ENCODE measurements around the gene ARSK. TPM values are rescaled to one million over a fixed set of nuclear protein-coding genes. Genes with fewer than 3 reads are reported as not detected.

ARSK gene
- total RNA-seq, 1 donor from 2014 or later = 3.9 TPM

DNA sequence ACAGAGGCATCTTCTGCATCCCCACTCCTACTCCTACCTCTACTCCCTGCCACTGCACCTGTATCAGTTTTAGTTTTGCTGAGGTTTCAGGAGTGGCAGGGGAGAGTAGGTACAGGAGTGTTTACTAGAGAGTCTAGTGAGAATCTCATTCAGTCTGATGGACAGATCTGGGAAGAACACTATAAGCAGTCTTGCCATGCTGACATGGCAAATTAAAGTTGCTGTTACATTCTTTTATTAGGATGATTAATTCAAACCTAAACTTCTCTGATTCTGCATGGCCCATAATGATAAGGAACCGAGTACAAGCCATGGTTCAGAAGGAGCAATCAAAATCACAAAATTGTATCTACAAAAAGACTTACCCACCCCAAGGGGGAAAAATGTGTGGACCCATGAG lies 7.4 kb downstream of the ARSK start:
- no peak for ATAC-seq
- DNase-seq (ENCODE audit: low spot score) = no peak

DNA sequence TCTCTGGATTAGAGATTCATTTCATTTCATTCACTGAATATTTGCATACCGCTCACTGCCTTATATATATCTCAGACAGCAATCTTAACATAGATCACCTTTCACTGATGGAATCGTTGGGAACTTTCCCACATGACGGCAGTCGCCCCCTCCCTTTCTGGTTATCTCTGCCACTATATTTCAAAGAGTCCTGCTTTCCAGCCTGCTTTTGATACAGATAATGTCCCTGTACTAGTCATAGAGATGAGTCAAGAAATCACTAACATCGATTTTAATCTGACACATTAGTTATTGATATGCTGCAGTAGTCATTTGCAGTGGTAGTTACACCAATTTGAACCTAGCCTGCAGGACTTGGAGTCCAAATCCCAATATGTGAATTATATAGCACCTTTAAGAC lies 8.5 kb downstream of the ARSK start:
- DNase-seq (ENCODE audit: low spot score) (no peak), ATAC-seq (no peak)

DNA sequence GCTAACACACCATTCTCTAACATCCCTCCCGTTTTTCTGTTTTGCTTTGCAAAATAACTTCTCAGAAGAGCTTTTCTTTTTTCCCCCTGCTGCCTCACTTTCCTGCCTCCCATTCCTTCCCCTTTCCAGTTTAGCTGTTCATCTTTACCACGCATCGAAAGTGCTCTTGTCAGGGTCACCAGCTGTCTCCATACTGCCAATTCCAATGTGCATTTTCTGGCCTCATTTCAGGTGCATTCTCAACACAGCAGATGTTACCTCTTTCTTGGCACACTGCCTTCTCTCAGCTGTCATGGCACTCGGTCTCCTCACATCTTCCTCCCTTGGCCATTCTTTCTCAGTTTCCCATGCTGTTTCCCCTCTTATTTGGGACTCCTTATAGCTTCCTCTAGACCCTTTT lies 9.5 kb downstream of the ARSK start:
- ATAC-seq (no peak), DNase-seq (ENCODE audit: low spot score) (no peak)

DNA sequence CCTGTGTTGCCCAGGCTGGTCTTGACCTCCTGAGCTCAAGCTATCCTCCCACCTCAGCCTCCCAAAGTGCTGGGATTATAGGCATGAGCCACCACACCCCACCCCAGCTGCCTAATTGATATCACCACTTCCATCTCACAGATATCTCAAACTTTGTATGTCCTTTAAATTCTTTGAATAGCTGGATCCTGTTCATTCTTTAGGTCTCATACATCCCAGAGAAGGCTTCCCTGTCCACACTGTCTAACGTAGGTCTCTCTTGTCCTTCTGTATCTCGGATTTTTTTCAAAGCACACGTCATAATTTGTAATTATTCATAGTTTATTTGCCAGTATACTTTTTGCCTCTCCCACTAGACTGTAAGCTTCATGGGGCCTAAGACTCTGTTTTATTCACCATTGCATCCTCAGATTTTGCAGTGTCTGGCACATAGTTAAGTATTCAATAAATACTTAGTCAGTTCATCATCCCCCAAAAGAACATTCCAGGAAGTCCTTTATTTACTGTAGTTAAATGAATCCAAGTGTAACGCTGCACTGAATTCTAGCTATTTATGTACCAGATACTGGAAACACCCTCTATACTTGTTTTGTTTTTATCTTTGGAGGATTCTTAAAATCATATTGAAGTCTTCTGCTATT lies 10.5 kb downstream of the ARSK start:
- no peak for ATAC-seq
- DNase-seq (ENCODE audit: low spot score) = no peak

DNA sequence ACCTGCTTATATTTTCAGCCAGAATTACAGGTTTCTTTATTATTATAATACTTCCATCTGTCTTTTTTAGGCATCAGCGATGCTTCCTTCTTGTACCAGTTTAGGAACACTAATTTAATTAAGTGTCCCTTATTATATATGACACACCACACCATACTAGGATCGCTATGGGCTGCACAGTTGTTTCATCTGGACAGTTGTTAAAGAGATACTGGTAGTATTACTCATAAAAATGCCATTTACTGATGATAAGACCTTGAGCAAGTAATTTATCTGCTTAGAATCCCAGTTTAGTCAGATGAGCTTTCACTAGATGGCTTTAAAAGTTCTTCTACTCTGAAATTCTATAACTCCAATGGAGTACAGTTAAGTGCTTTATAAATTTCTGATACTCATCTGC lies 17.1 kb downstream of the ARSK start:
- no peak for DNase-seq (ENCODE audit: low spot score)

DNA sequence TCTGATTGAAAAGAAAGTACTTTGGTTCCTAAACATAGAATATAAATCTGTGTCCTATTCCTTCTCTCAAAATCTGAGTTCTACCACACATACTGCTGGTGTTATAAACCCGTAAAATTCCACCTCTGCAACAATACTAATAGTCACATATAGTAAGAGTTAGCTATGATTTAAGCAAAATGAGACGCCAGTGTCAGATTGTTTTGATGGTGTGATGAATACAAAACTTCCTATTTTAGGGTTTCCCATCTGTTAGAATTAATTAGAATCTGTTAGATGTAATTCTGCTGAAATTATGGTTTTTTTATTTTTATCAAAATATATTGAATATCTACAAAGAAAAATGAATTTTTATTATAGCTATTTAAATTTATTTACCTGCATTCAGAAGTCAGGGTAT lies 26.7 kb downstream of the ARSK start:
- DNase-seq (ENCODE audit: low spot score) (no peak), ATAC-seq (no peak)

More for the DNA sequence above, 17.1 kb downstream of the ARSK start:
- ATAC-seq = no peak

DNA sequence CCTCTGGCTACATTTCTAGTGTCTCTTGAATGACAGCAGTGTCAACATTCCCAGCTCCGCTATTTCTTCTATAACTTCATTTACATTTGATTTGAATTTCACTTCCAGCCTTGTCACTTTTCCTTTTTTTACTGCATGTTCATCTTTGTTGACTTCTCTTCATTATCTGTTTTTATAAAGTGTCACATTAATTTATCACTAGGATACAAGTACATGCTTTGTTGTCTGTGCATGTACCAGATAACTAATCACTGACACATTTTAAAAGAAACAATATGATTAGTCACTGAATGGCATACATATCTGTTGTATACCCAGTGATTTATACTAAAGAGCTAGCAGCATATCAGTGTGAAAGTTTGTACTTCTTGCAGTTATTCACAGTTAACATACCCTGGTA lies 29.1 kb downstream of the ARSK start:
- ATAC-seq = no peak
- no peak for DNase-seq (ENCODE audit: low spot score)

DNA sequence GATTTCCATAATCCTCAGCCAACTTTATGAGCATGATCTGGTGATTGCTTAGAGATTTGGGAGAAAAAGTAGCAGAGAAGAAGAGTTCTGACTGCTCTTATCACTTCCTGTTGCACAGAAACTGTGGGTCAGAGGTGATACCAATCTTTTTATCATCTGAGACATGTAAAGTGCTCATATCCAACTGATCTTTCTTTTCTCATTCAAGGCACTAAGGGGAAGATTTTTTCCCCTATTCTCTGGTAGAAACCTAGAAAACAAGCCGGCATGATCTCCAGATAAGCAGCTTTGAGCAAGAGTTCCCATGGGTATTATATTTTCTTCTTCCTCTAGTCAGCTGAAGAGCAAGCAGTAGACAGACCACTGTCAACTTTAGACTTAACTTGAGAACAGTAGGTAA lies 36.0 kb downstream of the ARSK start:
- no peak for ATAC-seq
- no peak for DNase-seq (ENCODE audit: low spot score)

DNA sequence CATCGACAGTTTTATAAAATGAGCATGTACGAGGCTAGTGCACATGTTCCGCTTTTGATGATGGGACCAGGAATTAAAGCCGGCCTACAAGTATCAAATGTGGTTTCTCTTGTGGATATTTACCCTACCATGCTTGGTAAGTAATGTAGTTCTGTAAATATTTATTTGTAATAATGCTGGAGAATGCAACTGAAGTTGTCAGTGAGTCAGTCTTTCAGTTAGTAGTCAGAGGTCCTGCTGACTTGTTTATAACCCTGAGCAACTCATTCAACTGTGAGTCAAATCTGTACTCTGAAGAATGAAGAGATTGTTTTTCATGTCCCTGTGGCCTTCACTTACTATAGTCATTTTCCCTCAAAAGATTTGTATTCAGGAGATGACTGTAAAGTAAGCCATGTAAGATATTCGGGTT lies 36.6 kb downstream of the ARSK start:
- no peak for DNase-seq (ENCODE audit: low spot score)
- ATAC-seq = no peak

DNA sequence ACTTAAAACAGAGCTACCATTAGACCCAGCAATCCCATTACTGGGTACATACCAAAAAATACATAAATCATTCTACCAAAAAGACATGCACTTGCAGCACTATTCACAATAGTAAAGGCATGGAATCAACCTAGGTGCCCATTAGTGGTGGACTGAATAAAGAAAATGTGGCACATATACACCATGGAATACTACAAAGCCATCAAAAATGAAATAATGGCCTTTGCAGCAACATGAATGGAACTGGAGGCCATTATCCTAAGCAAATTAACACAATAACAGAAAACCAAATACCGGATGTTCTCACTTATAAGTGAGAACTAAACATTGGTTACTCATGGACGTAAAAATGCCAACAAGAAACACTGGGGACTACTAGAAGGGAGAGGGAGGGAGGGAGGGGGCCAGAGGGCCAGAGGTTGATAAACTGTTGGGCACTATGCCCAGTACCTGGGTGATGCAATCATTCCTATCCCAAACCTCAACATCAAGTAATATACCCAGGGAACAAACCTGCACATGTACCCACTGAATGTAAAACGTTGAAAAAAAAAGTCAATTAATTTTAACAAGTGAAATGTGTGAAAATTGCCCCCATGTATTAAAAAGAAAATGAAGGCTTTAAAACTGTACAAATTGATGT lies 40.5 kb downstream of the ARSK start:
- DNase-seq (ENCODE audit: low spot score) (peak; percentile 80), ATAC-seq (peak; percentile 94)

DNA sequence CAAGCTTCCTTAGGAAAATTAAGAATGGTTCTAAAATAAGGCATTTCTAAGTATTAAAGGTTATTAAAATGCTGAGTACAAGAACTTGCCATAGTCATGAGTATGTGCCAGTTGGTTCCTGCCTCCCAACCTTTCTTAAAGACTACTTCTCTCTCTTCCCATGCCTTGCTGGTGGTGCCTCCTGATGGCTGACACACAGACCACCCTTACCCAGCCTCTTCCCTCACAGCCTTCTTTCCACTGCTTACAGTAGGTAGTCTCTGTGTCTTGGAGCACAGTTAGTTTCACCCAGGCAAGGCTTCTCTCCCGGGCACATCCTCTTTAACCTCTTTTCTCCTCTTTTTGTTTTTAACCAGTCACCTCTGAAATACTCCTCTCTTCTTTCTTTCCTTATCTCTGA lies 44.4 kb downstream of the ARSK start:
- no peak for ATAC-seq
- no peak for DNase-seq (ENCODE audit: low spot score)

DNA sequence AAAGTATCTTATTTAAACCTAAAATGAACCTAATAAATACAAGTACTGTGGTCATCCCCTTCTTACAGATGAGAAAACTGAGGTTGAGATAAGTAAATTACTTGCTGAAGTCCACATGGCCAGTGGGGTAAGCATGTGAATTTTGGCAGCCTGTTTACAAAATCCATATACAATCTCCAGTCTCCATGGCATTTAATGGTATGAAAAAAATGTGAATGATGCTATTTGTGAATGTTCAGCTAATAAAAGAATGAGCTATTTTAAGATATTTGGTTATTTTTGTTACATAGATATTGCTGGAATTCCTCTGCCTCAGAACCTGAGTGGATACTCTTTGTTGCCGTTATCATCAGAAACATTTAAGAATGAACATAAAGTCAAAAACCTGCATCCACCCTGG lies 45.7 kb downstream of the ARSK start:
- ATAC-seq = no peak
- no peak for DNase-seq (ENCODE audit: low spot score)

DNA sequence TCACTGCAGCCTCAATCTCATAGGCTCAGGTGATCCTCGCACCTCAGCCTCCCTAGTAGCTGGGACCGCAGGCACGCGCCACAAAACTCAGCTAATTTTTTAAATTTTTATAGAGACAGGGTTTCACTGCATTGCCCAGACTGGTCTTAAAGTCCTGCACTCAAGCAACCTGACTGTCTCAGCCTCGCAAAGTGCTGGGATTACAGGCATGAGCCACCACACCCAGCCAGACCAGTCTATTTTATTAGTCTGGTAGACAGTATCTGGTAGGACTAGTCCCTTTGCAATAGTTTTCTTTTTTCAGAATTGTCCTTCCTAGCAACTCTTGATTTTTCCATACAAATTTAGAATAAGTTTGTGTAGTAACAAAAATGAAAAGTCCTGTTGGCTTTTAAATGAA lies 50.9 kb downstream of the ARSK start:
- DNase-seq (ENCODE audit: low spot score) (no peak), ATAC-seq (no peak)

DNA sequence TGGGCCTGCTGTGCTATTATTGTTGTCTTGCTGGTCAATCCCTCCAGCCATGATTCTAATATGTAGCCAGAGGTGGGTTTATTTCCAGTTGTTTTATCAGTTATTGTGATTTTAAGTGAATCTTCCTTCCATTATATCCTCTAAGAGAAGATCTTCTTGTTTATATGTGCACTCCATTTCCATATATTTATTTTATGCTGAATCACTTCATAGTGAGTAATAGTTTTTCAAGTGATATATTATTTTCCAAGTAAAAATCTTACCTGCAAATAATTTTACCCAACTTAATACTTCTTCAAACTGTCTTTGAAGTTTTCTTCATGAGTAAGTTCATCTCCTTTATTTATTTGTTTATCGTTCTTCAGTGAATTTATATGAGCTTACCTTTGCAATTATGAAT lies 51.5 kb downstream of the ARSK start:
- ATAC-seq = no peak
- DNase-seq (ENCODE audit: low spot score) = no peak

DNA sequence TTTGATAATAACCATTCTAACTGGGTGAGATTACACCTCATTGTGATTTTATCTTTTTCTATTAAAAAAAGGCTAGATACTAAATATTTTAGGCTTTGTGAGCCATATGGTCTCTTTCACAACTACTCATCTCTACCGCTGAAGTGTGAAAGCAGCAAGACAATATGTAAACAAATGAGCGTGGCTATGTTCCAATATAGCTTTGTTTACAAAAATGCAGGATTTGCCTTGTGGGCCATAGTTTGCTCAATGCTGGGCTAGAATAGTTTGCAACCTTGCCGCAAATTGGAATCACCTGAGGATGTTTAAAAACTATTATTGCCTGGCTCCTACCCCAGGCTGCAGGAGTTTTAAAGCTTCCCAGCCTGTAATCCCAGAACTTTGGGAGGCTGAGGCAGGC lies 54.8 kb downstream of the ARSK start:
- no peak for DNase-seq (ENCODE audit: low spot score)
- peak; percentile 57 for ATAC-seq

DNA sequence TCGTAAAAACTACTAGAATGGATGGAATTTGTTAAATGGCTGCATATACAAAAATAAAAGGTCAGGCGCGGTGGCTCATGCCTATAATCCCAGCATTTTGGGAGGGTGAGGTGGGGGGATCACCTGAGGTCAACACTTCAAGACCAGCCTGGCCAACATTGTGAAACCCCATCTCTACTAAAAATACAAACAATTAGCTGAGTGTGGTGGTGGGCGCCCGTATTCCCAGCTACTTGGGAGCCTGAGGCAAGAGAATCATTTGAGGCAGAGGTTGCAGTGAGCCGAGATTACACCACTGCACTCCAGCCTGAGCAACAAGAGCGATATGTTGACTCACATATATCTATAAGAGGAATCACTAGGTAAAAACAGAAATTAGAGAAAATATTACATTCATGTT lies 55.6 kb downstream of the ARSK start:
- DNase-seq (ENCODE audit: low spot score) (no peak), ATAC-seq (no peak)

DNA sequence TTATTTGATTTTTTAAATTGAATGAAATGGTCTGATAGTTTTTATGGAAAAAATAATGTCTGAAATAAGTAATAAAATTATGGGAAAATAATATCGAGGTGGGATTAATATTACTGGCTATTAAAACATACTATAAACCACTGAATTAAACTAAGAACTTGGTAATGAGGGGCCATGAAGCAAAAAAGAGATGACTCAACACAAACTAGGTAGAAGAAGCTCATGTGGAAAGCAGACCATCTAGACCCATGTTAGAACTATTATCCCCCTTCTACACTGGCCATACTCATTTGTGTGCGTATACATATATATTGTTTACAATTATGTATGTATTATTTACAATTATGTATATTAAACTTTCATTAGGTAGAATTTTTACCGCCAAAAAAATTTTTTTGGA lies 56.5 kb downstream of the ARSK start:
- DNase-seq (ENCODE audit: low spot score) = no peak
- ATAC-seq = no peak

DNA sequence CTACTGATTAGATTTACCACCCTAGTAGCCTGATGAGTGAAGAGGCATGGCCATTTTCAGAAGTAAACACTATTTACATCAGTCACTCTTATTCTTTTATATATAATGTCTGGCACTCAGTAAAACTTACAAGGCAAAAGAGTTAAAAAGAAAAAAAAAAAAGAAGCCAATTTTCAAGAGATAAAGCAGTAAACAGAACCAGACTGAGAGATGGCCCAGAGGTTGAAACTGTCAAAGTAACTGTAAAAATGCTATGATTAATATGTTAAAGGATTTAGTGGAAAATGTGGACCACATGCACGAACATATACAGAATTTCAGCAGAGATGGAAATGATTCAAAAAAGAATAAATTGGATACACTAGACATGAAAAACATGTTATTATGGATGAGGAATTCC lies 58.6 kb downstream of the ARSK start:
- ATAC-seq (no peak), DNase-seq (ENCODE audit: low spot score) (no peak)

DNA sequence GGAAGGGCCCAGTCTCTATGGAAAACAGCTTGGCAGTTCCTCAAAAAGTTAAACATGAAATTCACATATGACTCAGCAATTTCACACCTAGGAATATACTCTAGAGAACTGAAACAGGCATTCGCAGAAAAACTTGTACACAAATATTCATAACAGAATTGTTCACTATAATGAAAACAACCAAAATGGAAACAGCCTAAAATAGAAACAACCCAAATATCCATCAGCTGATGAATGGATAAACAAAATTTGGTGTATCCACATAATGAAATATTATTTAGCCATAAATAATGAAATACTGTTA lies 60.2 kb downstream of the ARSK start:
- no peak for ATAC-seq
- no peak for DNase-seq (ENCODE audit: low spot score)

DNA sequence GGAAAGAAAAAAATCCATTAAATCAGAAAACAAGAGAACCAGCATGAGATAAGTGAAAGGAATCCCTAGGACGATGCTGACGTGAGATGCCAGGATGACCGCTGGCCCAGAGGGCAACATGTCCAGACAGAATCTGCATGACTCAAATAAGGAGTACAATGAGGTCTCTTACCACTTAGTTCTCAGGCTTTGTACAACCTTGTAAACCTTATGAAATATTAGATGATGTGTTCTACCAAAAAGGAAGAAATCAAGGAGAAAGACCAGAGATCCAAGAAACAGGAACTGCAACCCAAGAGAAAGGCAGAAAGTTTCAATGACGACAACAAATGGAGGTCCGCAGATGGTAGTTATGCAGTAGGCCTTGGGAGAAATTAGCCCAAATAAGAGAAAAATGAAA lies 62.2 kb downstream of the ARSK start:
- DNase-seq (ENCODE audit: low spot score) (no peak), ATAC-seq (no peak)

DNA sequence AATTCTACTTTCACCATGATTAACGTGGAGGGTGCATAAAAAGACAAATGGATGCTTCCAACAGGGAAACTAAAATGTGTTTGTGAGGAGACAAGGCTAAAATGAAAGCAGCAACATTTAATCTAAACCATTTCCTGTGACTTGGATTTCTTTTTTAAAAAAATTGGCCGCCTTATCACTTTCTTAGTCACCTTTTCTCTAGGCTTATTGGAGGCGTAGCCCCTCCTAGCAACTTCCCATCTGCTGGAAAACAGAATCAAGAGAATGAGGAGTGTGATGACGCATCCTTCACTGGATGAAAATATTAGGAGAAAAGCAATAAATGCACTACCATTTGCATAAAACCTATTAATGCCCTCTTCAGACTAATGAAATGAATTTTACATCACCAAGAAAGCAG lies 64.2 kb downstream of the ARSK start:
- ATAC-seq = no peak

DNA sequence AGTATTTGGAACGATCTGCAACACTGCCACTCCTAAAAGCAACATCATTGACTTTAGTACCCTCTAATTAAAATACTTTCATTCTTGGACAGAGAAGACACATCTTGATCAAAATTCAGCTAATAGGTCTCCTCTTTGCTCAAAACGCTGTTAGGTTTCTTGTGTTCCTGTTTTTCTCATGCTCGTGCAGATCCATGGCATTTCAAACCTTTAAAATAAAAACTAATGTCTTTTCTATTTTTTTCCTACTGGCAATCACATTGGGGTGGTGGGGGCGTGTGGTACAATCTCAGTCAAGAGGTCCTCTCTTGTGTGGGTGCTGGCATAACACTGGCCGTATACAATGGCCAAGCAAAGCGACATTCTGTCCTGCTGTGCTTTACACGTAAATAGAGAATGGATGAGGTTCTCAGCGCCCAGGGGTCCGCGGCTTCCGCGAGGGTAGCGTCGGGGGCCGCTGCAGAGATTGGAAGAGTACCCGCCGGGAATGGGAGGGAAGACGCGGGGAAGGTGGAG lies 64.7 kb downstream of the ARSK start:
- ATAC-seq (no peak), DNase-seq (ENCODE audit: low spot score) (no peak)

More for the DNA sequence above, 64.2 kb downstream of the ARSK start:
- no peak for DNase-seq (ENCODE audit: low spot score)

All from left lobe of liver (tissue), 2 donors.